ENCODE data around the gene LRIG3. TPM values are rescaled to one million over a fixed set of nuclear protein-coding genes. Genes with fewer than 3 reads are reported as not detected.

The LRIG3 gene, protein sequence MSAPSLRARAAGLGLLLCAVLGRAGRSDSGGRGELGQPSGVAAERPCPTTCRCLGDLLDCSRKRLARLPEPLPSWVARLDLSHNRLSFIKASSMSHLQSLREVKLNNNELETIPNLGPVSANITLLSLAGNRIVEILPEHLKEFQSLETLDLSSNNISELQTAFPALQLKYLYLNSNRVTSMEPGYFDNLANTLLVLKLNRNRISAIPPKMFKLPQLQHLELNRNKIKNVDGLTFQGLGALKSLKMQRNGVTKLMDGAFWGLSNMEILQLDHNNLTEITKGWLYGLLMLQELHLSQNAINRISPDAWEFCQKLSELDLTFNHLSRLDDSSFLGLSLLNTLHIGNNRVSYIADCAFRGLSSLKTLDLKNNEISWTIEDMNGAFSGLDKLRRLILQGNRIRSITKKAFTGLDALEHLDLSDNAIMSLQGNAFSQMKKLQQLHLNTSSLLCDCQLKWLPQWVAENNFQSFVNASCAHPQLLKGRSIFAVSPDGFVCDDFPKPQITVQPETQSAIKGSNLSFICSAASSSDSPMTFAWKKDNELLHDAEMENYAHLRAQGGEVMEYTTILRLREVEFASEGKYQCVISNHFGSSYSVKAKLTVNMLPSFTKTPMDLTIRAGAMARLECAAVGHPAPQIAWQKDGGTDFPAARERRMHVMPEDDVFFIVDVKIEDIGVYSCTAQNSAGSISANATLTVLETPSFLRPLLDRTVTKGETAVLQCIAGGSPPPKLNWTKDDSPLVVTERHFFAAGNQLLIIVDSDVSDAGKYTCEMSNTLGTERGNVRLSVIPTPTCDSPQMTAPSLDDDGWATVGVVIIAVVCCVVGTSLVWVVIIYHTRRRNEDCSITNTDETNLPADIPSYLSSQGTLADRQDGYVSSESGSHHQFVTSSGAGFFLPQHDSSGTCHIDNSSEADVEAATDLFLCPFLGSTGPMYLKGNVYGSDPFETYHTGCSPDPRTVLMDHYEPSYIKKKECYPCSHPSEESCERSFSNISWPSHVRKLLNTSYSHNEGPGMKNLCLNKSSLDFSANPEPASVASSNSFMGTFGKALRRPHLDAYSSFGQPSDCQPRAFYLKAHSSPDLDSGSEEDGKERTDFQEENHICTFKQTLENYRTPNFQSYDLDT
- 4.5 to 7.2 TPM (median 6.2 TPM) in 5 replicates for total RNA-seq (2022; extraction: Qiagen RNA extraction; ENCODE audit: low read depth)

DNA sequence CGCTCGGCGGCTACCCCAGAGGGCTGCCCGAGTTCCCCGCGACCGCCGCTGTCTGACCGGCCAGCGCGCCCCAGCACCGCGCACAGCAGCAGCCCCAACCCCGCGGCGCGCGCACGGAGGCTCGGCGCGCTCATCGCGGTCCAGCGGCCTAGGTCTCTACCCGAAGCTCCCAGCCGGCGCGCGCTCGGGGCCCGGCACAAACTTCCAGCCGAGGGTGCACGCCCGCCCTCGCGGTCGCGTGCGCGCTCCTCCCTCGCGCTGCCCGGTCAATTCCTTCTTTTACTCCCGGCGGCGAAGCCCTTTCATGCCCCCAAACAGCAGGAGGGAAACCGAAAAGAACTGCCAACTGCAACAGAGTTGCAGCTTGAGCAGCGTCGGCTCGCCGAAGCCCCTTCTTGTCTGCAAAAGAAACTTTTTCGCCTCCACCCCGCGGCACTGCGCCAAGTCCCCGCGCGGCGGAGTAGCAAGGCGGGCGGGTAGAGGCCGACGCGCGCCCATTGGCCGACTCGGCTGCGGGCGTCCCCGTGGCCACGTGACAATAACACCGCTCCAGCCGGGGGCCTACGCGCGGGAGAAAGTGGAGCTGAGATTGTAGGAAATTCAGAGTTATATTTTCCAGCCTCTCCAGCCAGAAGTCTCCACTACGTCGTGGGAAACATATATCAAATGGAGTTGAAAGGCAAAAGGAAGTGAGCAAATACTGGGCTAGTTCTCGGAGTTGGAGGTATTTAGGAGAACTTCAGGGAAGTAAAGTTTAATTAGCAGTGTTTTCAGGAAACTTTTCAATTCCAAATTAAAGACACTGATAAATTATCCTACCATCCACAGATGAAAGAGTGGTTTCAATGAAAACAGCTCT is at the start of gene LRIG3:
LRIG3 (minus strand) TSS at position 403 of the 859 bp plus-strand sequence; CDS start at position 134, 269 bp downstream.

